Bronchial epithelial cell (primary cell): ENCODE results near the gene SGO1. TPM values are rescaled to one million over a fixed set of nuclear protein-coding genes. Genes with fewer than 3 reads are reported as not detected.

Source experiments
- DNase-seq: peaks from one replicate; pipeline ENCODE4 v3.0.0-alpha.2; 2010; ENCODE audit warnings: low read depth
- FAIRE-seq: peaks from 2 replicates; lab custom pipeline; 2011; peaks lifted over from hg19 to GRCh38; lab: Jason Lieb, UNC
- H3K27me3 ChIP-seq: 2 replicates; pipeline ENCODE4 v1.5.1; 2011; ENCODE audit warnings: low read length; ENCODE audit not compliant: control insufficient read depth, insufficient read depth
- H3K36me3 ChIP-seq: 2 replicates; pipeline ENCODE4 v1.5.1; 2011; ENCODE audit warnings: low read length; ENCODE audit not compliant: control insufficient read depth, insufficient read depth
- H3K4me3 ChIP-seq: 2 replicates; pipeline ENCODE4 v1.5.1; 2011; ENCODE audit warnings: mild to moderate bottlenecking, low read depth, low read length, control low read depth
- CTCF ChIP-seq: IDR thresholded peaks from 2 replicates; pipeline ENCODE4 v1.5.1; 2011; ENCODE audit warnings: mild to moderate bottlenecking, moderate library complexity, low read length, control low read depth, inconsistent platforms; ENCODE audit not compliant: insufficient read depth, severe bottlenecking
- total RNA-seq: library from RNA; depleted of rRNA; stranded (reverse); fragments of >200 nt; gene quantifications from 2 replicates; pipeline ENCODE4 v1.2.1, GENCODE V29; 2014

SGO1 gene
- total RNA-seq, 1 donor from 2014 or later = under 0.01 TPM

- FAIRE-seq = no peak
- H3K4me3 ChIP-seq = no peak overlapping the region
- DNase-seq = no peak
- H3K36me3 ChIP-seq = no peaks in the 10 kb centered on the region
- no peak for TF ChIP-seq CTCF
- no peaks in the 10 kb centered on the region for H3K27me3 ChIP-seq
These were observed 12.1 kb downstream of the SGO1 start for GRCh38 chr3:20173844-20174410.

- H3K36me3 ChIP-seq = no peaks in the 10 kb centered on the region
- no peak overlapping the region for H3K4me3 ChIP-seq
- no peak for TF ChIP-seq CTCF
- no peaks in the 10 kb centered on the region for H3K27me3 ChIP-seq
- FAIRE-seq (no peak), DNase-seq (no peak)
These were observed 24.3 kb downstream of the SGO1 start for GRCh38 chr3:20161714-20162113.

DNA sequence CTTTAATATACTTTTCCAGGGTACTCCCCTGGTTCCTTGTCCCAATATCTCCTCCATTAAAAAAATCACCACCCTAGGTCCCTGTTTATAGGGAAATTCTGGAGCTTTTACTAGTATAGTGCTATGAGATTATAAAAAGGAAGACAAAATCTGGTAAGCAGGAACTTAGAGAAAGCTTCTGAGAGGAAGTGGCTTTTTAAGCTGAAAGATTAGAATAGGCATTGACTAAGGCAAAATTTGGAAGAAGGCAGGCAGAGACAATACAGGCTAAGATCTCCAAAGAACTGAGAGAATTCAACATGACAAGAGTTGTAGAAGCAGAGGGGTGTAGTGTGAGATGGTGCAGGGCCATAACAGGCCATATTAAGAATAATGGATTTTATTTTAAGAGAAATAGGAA, 25.8 kb downstream of the SGO1 start:
- DNase-seq (no peak), FAIRE-seq (no peak)
- Histone ChIP-seq H3K27me3 (no peaks in the 10 kb centered on the region), H3K36me3 (no peaks in the 10 kb centered on the region), H3K4me3 (no peak overlapping the region)
- no peak for TF ChIP-seq CTCF

DNA sequence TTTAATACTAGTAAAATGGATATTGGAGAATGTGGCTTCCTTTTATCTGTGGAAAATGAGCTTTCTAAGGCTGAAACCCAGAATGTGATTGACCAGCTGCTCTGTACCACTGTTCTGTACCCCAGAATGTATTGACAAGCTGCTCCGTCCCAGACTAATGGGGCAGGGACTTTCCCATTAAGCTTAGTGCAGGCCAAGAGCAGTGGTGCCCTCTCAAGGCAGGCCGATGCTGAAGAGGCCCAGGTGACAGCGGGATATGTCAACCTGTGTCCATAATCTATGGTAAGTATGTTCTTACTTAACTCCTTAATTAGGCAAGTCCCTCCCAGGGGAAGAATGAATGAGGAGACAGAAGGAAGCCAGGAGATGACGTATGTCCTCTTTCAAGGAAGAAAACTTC, 31.1 kb downstream of the SGO1 start:
- no peak for FAIRE-seq
- Histone ChIP-seq H3K27me3 (no peaks in the 10 kb centered on the region), H3K36me3 (no peaks in the 10 kb centered on the region), H3K4me3 (no peak overlapping the region)
- DNase-seq = peak; percentile 4
- TF ChIP-seq CTCF = peak; percentile 5

DNA sequence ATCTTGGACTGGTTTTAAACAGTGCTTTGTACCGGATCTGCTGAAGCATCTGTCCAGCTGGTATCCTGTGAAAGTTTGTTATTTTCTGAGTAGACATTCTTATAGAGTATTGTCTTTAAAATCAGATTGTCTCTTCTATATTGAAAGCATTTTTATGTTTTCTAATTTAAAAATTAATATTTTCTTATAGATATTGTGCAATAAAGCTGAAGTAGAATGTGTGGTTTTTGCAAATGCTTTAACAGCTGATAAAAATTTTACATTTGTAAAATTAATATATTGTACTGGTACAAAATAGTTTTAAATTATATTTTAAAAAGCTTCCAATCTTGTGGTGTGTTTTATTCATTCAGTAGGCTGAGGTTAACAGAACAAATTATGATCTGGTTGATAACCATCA, 31.9 kb downstream of the SGO1 start:
- Histone ChIP-seq H3K4me3 (no peak overlapping the region), H3K36me3 (no peaks in the 10 kb centered on the region), H3K27me3 (no peaks in the 10 kb centered on the region)
- FAIRE-seq = no peak
- no peak for TF ChIP-seq CTCF
- no peak for DNase-seq

DNA sequence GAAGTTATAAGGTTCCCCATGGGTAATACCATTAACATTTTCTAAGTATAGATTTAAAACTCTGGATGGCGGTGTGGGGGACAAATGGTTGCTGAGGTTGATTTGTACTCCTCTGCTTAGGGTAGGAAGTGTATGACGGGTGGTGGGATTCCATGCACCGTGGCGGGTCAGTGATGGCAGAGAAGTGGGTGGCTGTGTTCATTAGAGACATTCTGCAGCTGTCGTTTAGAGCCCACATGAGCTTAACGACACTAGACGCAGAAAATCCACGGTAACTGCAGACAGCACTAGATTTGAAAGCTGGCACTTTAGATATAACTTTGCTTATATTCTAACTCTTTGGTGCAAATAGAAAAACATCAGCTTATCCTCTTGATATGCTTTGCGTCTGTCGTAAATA, 37.5 kb downstream of the SGO1 start:
- Histone ChIP-seq H3K27me3 (no peaks in the 10 kb centered on the region), H3K4me3 (no peak overlapping the region), H3K36me3 (no peaks in the 10 kb centered on the region)
- DNase-seq (no peak), FAIRE-seq (no peak)
- no peak for TF ChIP-seq CTCF
